SH-SY5Y (cell line): ENCODE measurements around the gene SLC8A3.

Source experiments
- GATA2 ChIP-seq: IDR thresholded peaks from 2 replicates; pipeline ENCODE4 v1.6.1; 2011; ENCODE audit warnings: mild to moderate bottlenecking, low read depth, low read length
- GATA3 ChIP-seq: IDR thresholded peaks from 2 replicates; pipeline ENCODE4 v1.6.1; 2011; ENCODE audit warnings: low read depth, mild to moderate bottlenecking, low read length, moderate library complexity

GRCh38 chr14:70077005-70077404 lies 111.7 kb downstream of the SLC8A3 start:
- TF ChIP-seq GATA3 (no peak), GATA2 (no peak)
